ENCODE data around the gene HJURP.

HJURP gene

GRCh38 chr2:233844064-233844807 lies 10.1 kb downstream of the HJURP start:
- no peak overlapping the region for H3K23ac ChIP-seq (ENCODE audit: low read depth, low read length, poor library complexity)

GRCh38 chr2:233841183-233841582 lies 13.2 kb downstream of the HJURP start:
- H2BK15ac ChIP-seq (ENCODE audit: low read length), result no peak overlapping the region
- peaks cover 73 to 98% of the 10 kb centered on the region in 2 donors for H3K36me3 ChIP-seq (replicated peaks in 1 of 2; ENCODE audit: control insufficient read depth in 2 of 2, insufficient read depth in 2 of 2, low read length in 2 of 2)
- H3K4me3 ChIP-seq (ENCODE audit: low read length in 2 of 2), result no peak overlapping the region
- DNase-seq (ENCODE audit: low spot score), result no peak
- H3K27me3 ChIP-seq (ENCODE audit: control insufficient read depth in 3 of 3, insufficient read depth in 3 of 3, low read depth in 1 of 3, low read length in 3 of 3), result no peaks in the 10 kb centered on the region
- H3K23ac ChIP-seq (ENCODE audit: low read depth, low read length, poor library complexity), result no peak overlapping the region
- peaks cover 0 to 2% of the 10 kb centered on the region in 2 donors for H3K9me3 ChIP-seq (replicated peaks in 1 of 2; ENCODE audit: control insufficient read depth in 2 of 2, insufficient read depth in 1 of 2, low read depth in 1 of 2, low read length in 2 of 2)
- H2AK5ac ChIP-seq (ENCODE audit: low read depth, low read length), result no peak overlapping the region
- H3K4me1 ChIP-seq (ENCODE audit: control insufficient read depth in 2 of 2, insufficient read depth in 1 of 2, low read depth in 1 of 2, low read length in 2 of 2), result peaks cover 0 to 3% of the 10 kb centered on the region in 2 donors
- H3K4ac ChIP-seq (ENCODE audit: low read length), result no peak overlapping the region
- no peak overlapping the region for H3K9ac ChIP-seq (ENCODE audit: low read depth, low read length, poor library complexity)
- peaks cover 14% of the 10 kb centered on the region for H3K79me1 ChIP-seq (ENCODE audit: low read depth, low read length)
- no peak overlapping the region for H2AFZ ChIP-seq (ENCODE audit: low read length)
- H4K91ac ChIP-seq (ENCODE audit: low read depth, low read length, poor library complexity), result no peak overlapping the region
- H3K27ac ChIP-seq (replicated peaks; ENCODE audit: low read length), result no peak overlapping the region
- H3K4me2 ChIP-seq (ENCODE audit: insufficient read depth, low read length, poor library complexity, severe bottlenecking), result no peak overlapping the region
- no peak overlapping the region for H2BK5ac ChIP-seq (ENCODE audit: low read length)
- no CpG with 5 or more reads among the region's 11 CpGs for WGBS, 2 donors (ENCODE audit: extremely low coverage in 2 of 2, insufficient read length in 2 of 2, insufficient replicate concordance in 1 of 2)
- no peak overlapping the region for H2BK12ac ChIP-seq (ENCODE audit: low read length)
- no peak overlapping the region for H3K14ac ChIP-seq (ENCODE audit: low read length)
- H4K8ac ChIP-seq (ENCODE audit: low read depth, low read length), result no peak overlapping the region
- no peak overlapping the region for H3K18ac ChIP-seq (ENCODE audit: low read length)
- no peak overlapping the region for H2BK120ac ChIP-seq (ENCODE audit: low read depth, low read length)

More at GRCh38 chr2:233844064-233844807, 10.1 kb downstream of the HJURP start:
- no peak overlapping the region for H3K4me2 ChIP-seq (ENCODE audit: insufficient read depth, low read length, poor library complexity, severe bottlenecking)
- H3K36me3 ChIP-seq (replicated peaks in 1 of 2; ENCODE audit: control insufficient read depth in 2 of 2, insufficient read depth in 2 of 2, low read length in 2 of 2), result peaks cover 80 to 99% of the 10 kb centered on the region in 2 donors
- no peak overlapping the region for H3K9ac ChIP-seq (ENCODE audit: low read depth, low read length, poor library complexity)
- H3K79me1 ChIP-seq (ENCODE audit: low read depth, low read length), result peaks cover 16% of the 10 kb centered on the region
- no peak overlapping the region for H4K8ac ChIP-seq (ENCODE audit: low read depth, low read length)
- no peak overlapping the region for H2AK5ac ChIP-seq (ENCODE audit: low read depth, low read length)
- DNase-seq (ENCODE audit: low spot score), result no peak
- peaks cover 0 to 3% of the 10 kb centered on the region in 2 donors for H3K4me1 ChIP-seq (ENCODE audit: control insufficient read depth in 2 of 2, insufficient read depth in 1 of 2, low read depth in 1 of 2, low read length in 2 of 2)
- no peaks in the 10 kb centered on the region for H3K27me3 ChIP-seq (ENCODE audit: control insufficient read depth in 3 of 3, insufficient read depth in 3 of 3, low read depth in 1 of 3, low read length in 3 of 3)
- H3K9me3 ChIP-seq (replicated peaks in 1 of 2; ENCODE audit: control insufficient read depth in 2 of 2, insufficient read depth in 1 of 2, low read depth in 1 of 2, low read length in 2 of 2), result no peaks in the 10 kb centered on the region
- no peak overlapping the region for H3K4ac ChIP-seq (ENCODE audit: low read length)
- no peak overlapping the region for H3K18ac ChIP-seq (ENCODE audit: low read length)
- no peak overlapping the region for H2BK12ac ChIP-seq (ENCODE audit: low read length)
- H3K27ac ChIP-seq (replicated peaks; ENCODE audit: low read length), result no peak overlapping the region
- WGBS, 2 donors (ENCODE audit: extremely low coverage in 2 of 2, insufficient read length in 2 of 2, insufficient replicate concordance in 1 of 2), result no CpG with 5 or more reads among the region's 19 CpGs
- no peak overlapping the region for H3K4me3 ChIP-seq (ENCODE audit: low read length in 2 of 2)
- H4K91ac ChIP-seq (ENCODE audit: low read depth, low read length, poor library complexity), result no peak overlapping the region
- H2BK15ac ChIP-seq (ENCODE audit: low read length), result no peak overlapping the region
- no peak overlapping the region for H2AFZ ChIP-seq (ENCODE audit: low read length)
- H3K14ac ChIP-seq (ENCODE audit: low read length), result no peak overlapping the region
- H2BK120ac ChIP-seq (ENCODE audit: low read depth, low read length), result no peak overlapping the region
- no peak overlapping the region for H2BK5ac ChIP-seq (ENCODE audit: low read length)

GRCh38 chr2:233840520-233840919 lies 13.8 kb downstream of the HJURP start:
- Histone ChIP-seq H2AK5ac (ENCODE audit: low read depth, low read length) (no peak overlapping the region), H3K4me1 (ENCODE audit: control insufficient read depth in 2 of 2, insufficient read depth in 1 of 2, low read depth in 1 of 2, low read length in 2 of 2) (peaks cover 0 to 3% of the 10 kb centered on the region in 2 donors), H3K79me1 (ENCODE audit: low read depth, low read length) (peaks cover 14% of the 10 kb centered on the region), H3K27ac (replicated peaks; ENCODE audit: low read length) (no peak overlapping the region), H4K91ac (ENCODE audit: low read depth, low read length, poor library complexity) (no peak overlapping the region), H2BK120ac (ENCODE audit: low read depth, low read length) (no peak overlapping the region), H3K14ac (ENCODE audit: low read length) (no peak overlapping the region), H2BK12ac (ENCODE audit: low read length) (no peak overlapping the region), H4K8ac (ENCODE audit: low read depth, low read length) (no peak overlapping the region), H3K9ac (ENCODE audit: low read depth, low read length, poor library complexity) (no peak overlapping the region), H3K36me3 (replicated peaks in 1 of 2; ENCODE audit: control insufficient read depth in 2 of 2, insufficient read depth in 2 of 2, low read length in 2 of 2) (peaks cover 79 to 99% of the 10 kb centered on the region in 2 donors), H3K4me3 (ENCODE audit: low read length in 2 of 2) (no peak overlapping the region), H3K23ac (ENCODE audit: low read depth, low read length, poor library complexity) (no peak overlapping the region), H3K27me3 (ENCODE audit: control insufficient read depth in 3 of 3, insufficient read depth in 3 of 3, low read depth in 1 of 3, low read length in 3 of 3) (no peaks in the 10 kb centered on the region), H2BK15ac (ENCODE audit: low read length) (no peak overlapping the region), H3K9me3 (replicated peaks in 1 of 2; ENCODE audit: control insufficient read depth in 2 of 2, insufficient read depth in 1 of 2, low read depth in 1 of 2, low read length in 2 of 2) (peaks cover 0 to 3% of the 10 kb centered on the region in 2 donors), H2BK5ac (ENCODE audit: low read length) (no peak overlapping the region), H2AFZ (ENCODE audit: low read length) (no peak overlapping the region), H3K18ac (ENCODE audit: low read length) (no peak overlapping the region), H3K4ac (ENCODE audit: low read length) (no peak overlapping the region), H3K4me2 (ENCODE audit: insufficient read depth, low read length, poor library complexity, severe bottlenecking) (no peak overlapping the region)
- DNase-seq (ENCODE audit: low spot score), result no peak
- WGBS, 2 donors (ENCODE audit: extremely low coverage in 2 of 2, insufficient read length in 2 of 2, insufficient replicate concordance in 1 of 2), result no CpG with 5 or more reads among the region's 9 CpGs

DNA sequence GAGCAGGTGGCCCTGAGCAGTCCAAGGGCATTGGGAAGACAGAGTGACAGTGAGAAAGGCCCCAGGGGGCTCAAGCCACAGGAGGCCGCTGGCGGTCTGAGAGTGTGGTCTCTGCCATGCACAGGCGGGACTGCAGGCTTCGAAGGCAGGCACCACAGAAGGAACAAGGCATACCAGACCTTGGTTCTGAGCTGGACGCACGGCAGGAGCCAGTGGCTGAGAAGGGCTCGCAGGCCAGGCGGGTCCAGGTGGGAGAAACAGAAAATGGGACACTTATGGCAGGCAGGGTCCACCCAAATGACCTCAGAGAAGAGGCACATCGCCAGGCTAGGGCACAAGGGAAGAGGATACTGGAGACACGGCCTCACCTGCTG lies 14.9 kb downstream of the HJURP start:
- H2BK120ac ChIP-seq (ENCODE audit: low read depth, low read length), result no peak overlapping the region
- no peak overlapping the region for H3K14ac ChIP-seq (ENCODE audit: low read length)
- DNase-seq (ENCODE audit: low spot score), result no peak
- no peak overlapping the region for H3K27ac ChIP-seq (replicated peaks; ENCODE audit: low read length)
- no peaks in the 10 kb centered on the region for H3K27me3 ChIP-seq (ENCODE audit: control insufficient read depth in 3 of 3, insufficient read depth in 3 of 3, low read depth in 1 of 3, low read length in 3 of 3)
- no peak overlapping the region for H3K9ac ChIP-seq (ENCODE audit: low read depth, low read length, poor library complexity)
- no peak overlapping the region for H4K8ac ChIP-seq (ENCODE audit: low read depth, low read length)
- H2AK5ac ChIP-seq (ENCODE audit: low read depth, low read length), result no peak overlapping the region
- peak overlapping the region; percentile 77 for H2BK5ac ChIP-seq (ENCODE audit: low read length)
- no peak overlapping the region for H3K4me2 ChIP-seq (ENCODE audit: insufficient read depth, low read length, poor library complexity, severe bottlenecking)
- H3K4ac ChIP-seq (ENCODE audit: low read length), result no peak overlapping the region
- no peak overlapping the region for H2BK15ac ChIP-seq (ENCODE audit: low read length)
- peak overlapping the region in 1 of 2 donors; percentile 33 for H3K4me3 ChIP-seq (ENCODE audit: low read length in 2 of 2)
- no peak overlapping the region for H2BK12ac ChIP-seq (ENCODE audit: low read length)
- peak overlapping the region; percentile 34 for H3K23ac ChIP-seq (ENCODE audit: low read depth, low read length, poor library complexity)
- H3K79me1 ChIP-seq (ENCODE audit: low read depth, low read length), result peaks cover 14% of the 10 kb centered on the region
- peaks cover 0 to 3% of the 10 kb centered on the region in 2 donors for H3K4me1 ChIP-seq (ENCODE audit: control insufficient read depth in 2 of 2, insufficient read depth in 1 of 2, low read depth in 1 of 2, low read length in 2 of 2)
- no peak overlapping the region for H4K91ac ChIP-seq (ENCODE audit: low read depth, low read length, poor library complexity)
- H3K9me3 ChIP-seq (replicated peaks in 1 of 2; ENCODE audit: control insufficient read depth in 2 of 2, insufficient read depth in 1 of 2, low read depth in 1 of 2, low read length in 2 of 2), result peaks cover 0 to 3% of the 10 kb centered on the region in 2 donors
- no peak overlapping the region for H2AFZ ChIP-seq (ENCODE audit: low read length)
- H3K36me3 ChIP-seq (replicated peaks in 1 of 2; ENCODE audit: control insufficient read depth in 2 of 2, insufficient read depth in 2 of 2, low read length in 2 of 2), result peaks cover 77 to 99% of the 10 kb centered on the region in 2 donors
- H3K18ac ChIP-seq (ENCODE audit: low read length), result no peak overlapping the region
- WGBS, 2 donors (ENCODE audit: extremely low coverage in 2 of 2, insufficient read length in 2 of 2, insufficient replicate concordance in 1 of 2), result no CpG with 5 or more reads among the region's 10 CpGs
